Frontal cortex (tissue), 4 donors: ENCODE results near the gene TADA1. TPM values are rescaled to one million over a fixed set of nuclear protein-coding genes. Genes with fewer than 3 reads are reported as not detected.
"Not testable (repeated sequence)": the region's sequence is repeated elsewhere in the genome, so short reads cannot be mapped to it uniquely, and the experiment has no call there.

ENCODE experiments used
- DNase-seq, 2 donors: peaks; one replicate each; pipeline ENCODE4 v3.0.0; 2012; ENCODE audit warnings: low spot score in 2 of 2
- FAIRE-seq: peaks from 2 replicates; lab custom pipeline; 2012; peaks lifted over from hg19 to GRCh38; lab: Jason Lieb, UNC
- total RNA-seq: library from RNA; depleted of rRNA; stranded (reverse); fragments of >200 nt; gene quantifications from one replicate; pipeline ENCODE4 v1.2.3, GENCODE V29; 2014
- donor health status: control.
- donor health status: control.
- donor health status: control.

TADA1 gene
- total RNA-seq, 1 donor from 2014 or later: 66.9 TPM

GRCh38 chr1:166849135-166849534, 26.9 kb downstream of the TADA1 start:
- DNase-seq (no peak), FAIRE-seq (no peak)

DNA sequence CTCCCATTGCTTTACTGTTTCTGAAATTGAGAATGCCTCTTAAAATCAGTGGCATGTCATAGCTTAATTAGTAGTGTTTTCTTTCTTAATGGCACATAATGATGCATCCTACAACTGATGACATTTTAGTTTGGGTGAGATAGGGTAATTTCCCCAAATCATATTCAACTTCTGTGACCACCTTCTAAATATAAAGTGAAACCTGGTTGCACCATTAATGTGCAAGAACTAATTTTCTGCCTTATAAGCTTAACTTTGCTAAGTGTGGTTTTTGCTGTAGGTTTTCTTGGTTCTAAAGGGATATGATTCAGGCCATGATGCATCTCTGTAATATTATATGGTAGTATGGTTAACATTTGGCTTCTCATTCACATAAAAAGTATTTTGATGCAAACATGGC, 27.9 kb downstream of the TADA1 start:
- no peak for DNase-seq
- no peak for FAIRE-seq

- DNase-seq: no peak
- FAIRE-seq: no peak
These were observed 31.3 kb downstream of the TADA1 start for GRCh38 chr1:166844791-166845190.

DNA sequence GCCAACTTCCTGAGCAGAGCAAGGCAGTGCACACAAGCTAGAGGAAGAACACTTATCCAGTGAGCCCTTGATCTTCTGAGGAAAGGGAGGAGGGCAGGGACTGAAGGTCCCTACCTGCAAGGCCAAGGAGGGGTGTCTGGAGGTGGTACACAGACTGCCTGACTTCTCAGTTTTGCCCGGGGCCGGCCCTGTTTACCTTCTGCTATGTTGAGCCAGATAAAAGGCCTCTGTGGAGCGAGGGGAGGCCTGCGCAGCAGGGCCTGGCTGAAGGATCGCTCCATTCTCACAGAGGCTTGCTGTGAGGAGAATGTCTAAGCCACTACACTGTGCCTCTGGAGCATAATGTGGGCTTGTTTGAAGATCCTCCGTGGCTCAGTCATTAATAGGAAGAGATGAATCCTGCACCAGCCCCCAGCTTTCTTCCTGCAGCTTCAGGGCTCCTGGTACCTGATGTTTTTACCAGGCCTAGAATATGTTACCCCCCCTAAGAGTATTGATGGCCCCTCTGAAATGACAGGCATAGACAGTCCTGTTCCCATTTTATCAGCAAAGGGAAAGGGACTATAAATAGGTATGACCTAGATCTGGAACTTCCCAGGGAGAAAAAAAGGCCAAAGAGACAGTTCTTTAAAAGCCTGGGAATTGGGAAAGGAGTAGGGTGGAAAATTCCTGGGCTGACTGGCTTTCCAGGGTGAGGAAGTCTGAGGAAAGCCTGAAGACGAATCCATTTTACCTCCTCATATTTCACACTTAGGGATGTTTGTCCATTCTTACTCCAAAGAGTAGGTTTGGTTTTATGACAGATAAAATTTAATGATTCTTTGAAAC, 32.1 kb downstream of the TADA1 start:
- DNase-seq (no peak), FAIRE-seq (no peak)

- DNase-seq (no peak), FAIRE-seq (no peak)
These were observed 32.7 kb downstream of the TADA1 start for GRCh38 chr1:166843322-166843721.

DNA sequence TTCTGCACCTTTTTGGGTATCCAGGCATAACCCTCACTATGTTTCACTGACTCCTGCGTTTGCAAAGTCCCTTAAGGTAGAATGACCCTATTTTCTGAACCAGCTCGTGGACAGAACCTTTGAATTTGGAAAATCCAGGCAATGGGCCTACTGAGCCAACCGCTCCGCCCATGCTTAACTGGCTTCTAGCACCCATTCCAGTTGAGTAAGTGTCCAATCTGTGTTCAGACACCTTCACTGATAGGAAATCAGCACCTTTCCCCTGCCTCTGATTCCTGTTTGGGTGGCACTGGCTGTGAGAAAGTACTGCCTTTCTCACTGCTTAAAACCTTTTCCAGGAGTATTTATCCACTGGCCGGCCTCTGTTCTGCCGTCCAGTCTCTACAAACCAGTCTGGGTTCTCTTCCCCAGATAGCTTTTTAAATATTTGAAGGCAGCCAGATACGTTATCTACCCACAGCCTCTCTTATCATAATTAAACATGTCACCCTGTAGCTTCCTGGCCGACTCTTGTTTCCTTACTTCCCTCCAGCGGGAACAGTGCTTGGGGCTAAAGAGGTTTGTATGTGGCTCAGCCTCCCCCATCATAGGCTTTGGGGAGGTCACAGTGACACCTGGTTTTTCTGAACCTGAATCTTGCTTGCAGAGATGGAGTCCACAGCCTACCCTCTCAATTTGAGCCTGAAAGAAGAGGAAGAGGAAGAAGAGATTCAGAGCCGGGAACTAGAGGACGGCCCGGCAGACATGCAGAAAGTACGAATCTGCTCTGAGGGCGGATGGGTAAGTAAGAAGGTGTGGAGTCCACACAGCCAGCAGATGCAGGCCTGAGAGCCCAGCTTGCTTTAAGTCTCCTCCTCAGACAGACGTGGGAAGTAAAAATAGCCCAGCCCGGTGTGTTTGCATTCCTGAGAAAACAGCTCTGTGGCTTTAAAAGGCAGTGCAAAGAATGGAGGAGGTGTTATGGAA, 35.5 kb downstream of the TADA1 start:
- FAIRE-seq (no peak), DNase-seq (no peak)

- no peak for DNase-seq
- no peak for FAIRE-seq
These were observed 36.3 kb downstream of the TADA1 start for GRCh38 chr1:166839600-166840308.

DNA sequence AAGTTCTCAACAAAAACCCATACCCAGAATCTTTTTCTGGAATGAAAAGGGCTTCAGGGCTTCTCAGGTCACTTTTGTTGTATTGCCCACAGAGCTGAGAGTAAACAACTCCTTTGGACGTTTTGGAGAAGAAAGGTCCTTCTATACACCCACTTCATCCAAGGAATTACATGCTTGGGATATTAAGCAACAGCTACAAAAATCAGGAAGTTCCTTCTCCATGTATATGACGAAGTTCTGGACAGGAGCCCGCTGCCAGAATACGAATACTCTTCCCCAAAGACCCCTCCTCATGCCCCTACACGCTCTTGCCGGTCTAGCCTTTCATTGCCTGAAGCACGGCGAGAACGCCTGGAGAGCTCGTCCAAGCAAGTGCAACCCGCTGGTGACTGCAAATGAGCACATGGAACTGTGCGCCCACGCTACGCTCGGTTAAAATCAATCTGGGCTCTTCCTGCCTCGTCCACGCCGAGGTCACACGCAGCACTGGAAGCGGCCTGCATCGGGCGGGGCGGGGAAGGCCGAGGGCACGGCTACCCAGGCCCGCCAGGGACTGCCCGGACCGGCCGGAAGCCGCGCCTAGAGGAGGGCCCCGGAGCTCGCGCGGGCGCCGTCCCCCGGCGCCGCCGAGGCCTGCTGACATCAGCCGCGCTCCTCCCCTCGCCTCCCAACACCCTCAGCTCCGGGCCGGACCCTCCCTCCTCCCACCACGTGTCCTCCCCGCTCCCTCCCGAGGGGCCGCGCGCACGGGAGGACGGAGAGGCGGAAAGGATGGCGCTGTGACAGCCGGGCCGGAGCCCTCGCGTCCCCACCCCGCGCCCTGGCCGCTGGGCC, 37.1 kb downstream of the TADA1 start, which contains the start of gene POGK:
Gene POGK (plus strand): TSS at position 710 of the 834 bp plus-strand sequence. CDS start 1,482 bp downstream, outside the sequence.
- no peak for FAIRE-seq
- DNase-seq: peak; percentile 92 to 94

DNA sequence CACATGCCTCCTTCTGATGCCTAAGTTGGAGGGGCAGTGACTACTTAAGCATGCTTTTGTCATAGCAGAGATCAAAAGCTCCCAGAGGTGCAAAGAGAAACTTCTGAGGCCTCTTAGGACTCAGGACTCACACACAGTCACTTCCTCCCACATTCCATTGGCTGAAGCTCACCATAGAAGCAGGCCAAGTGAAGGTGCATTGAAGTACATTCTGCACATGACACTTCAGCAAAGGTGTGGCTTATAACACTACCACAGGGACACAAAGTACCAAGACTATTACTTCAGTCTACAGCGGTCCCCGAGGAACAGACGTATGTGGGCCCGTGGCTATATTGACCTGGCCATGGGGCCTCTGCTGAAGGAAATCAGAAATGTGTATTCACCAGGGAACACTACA, 39.3 kb downstream of the TADA1 start:
- FAIRE-seq (no peak), DNase-seq (no peak)

DNA sequence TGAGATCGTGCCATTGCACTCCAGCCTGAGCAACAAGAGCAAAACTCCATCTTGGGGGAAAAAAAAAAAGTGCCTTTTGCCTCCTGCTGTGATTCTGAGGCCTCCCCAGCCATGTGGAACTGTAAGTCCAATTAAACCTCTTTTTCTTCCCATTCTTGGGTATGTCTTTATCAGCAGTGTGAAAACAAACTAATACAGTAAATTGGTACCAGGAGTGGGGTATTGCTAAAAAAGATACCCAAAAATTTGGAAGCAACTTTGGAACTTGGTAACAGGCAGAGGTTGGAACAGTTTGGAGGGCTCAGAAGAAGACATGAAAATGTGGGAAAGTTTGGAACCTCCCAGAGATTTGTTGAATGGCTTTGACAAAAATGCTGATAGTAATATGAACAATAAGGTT, 46.3 kb downstream of the TADA1 start:
- DNase-seq, FAIRE-seq: not testable (repeated sequence)

GRCh38 chr1:166827426-166827825, 48.6 kb downstream of the TADA1 start:
- FAIRE-seq (no peak), DNase-seq (no peak)

GRCh38 chr1:166822385-166822784, 53.7 kb downstream of the TADA1 start:
- no peak for DNase-seq
- FAIRE-seq: no peak

GRCh38 chr1:166819974-166820373, 56.1 kb downstream of the TADA1 start:
- DNase-seq (no peak), FAIRE-seq (no peak)

DNA sequence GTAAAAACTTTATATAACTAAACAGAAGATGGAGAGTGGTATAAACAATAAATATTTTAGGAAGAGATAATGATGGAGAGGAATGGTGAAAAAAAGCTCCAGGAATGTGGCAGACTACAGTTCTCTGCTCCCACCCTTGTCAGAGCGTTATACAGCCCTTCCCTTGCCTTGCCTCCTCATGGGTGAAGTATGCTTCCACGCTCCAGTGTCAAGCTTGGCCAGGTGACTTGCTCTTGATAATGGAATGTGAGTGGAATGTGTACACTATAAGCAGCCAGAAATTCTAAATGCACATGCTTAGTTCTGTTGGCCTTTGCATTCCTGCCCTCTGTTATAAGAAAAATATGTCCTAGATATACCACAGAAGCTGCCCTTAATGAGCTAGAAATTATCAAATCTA, 61.5 kb downstream of the TADA1 start:
- DNase-seq (no peak), FAIRE-seq (no peak)

- no peak for FAIRE-seq
- no peak for DNase-seq
These were observed 62.4 kb downstream of the TADA1 start for GRCh38 chr1:166813508-166814223.

- FAIRE-seq (no peak), DNase-seq (no peak)
These were observed 64.4 kb downstream of the TADA1 start for GRCh38 chr1:166811691-166812090.

DNA sequence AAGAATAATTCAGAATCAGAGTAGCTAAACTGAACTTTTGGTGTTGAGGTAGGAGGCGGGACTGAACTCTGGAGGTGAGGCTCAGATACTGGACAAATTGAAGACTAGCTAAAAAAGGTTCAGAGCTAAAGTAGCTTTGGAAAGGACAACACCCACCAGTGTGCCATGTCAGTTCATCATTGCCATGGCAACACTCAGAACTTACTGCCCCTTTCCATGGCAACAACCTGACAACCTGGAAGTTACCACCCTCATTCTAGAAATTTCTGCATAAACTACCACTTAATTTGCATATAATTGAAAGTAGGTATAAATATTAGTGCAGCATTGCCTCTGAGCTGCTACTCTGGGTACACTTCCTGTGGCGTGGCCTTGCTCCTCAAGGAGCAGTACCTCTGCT, 67.1 kb downstream of the TADA1 start:
- DNase-seq: no peak
- no peak for FAIRE-seq
